ENCODE measurements around the gene EVI5.

DNA sequence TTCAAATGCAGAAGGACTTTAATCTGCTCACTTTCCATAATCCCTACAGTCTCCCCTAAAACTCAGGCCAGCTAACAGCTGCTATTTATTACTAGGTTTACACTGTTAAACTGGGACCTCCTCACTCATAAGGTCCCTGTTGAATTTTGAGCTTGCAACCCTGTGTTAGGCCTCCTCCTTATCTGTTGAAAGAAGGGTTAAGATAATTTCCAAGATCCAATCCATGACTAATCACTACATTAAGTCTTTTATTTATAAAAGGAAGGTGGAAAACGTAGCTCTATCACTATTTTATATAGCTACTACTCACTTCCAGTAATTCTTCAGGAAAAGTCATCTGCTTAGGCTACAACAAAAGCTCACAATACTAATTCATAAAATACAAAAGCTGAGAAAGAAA is 79.5 kb downstream of the EVI5 start:
- TF ChIP-seq HDAC6 (IDR thresholded peaks at IDR 0.05; ENCODE audit: unreplicated experiment) (no peak), ZNF24 (IDR thresholded peaks at IDR 0.05) (no peak), EGR1 (IDR thresholded peaks at IDR 0.05; ENCODE audit: borderline replicate concordance in 1 of 2, low read depth in 2 of 2, low read length in 2 of 2) (no peak), RAD21 (IDR thresholded peaks at IDR 0.05; ENCODE audit: insufficient read depth, low read depth, low read length) (no peak), CEBPB (IDR thresholded peaks at IDR 0.05; ENCODE audit: borderline replicate concordance in 1 of 2, low read depth in 2 of 2, low read length in 2 of 2) (no peak), CHD1 (IDR thresholded peaks at IDR 0.05; ENCODE audit: low read depth, low read length) (no peak), REST (IDR thresholded peaks at IDR 0.05; ENCODE audit: low read depth, low read length) (no peak), RFX5 (IDR thresholded peaks at IDR 0.05; ENCODE audit: low read depth, low read length) (no peak), EP300 (IDR thresholded peaks at IDR 0.05; ENCODE audit: borderline replicate concordance in 1 of 2, control insufficient read depth in 1 of 2, low read depth in 2 of 2, low read length in 2 of 2) (no peak)
- TF ChIP-seq, protein P1, sequence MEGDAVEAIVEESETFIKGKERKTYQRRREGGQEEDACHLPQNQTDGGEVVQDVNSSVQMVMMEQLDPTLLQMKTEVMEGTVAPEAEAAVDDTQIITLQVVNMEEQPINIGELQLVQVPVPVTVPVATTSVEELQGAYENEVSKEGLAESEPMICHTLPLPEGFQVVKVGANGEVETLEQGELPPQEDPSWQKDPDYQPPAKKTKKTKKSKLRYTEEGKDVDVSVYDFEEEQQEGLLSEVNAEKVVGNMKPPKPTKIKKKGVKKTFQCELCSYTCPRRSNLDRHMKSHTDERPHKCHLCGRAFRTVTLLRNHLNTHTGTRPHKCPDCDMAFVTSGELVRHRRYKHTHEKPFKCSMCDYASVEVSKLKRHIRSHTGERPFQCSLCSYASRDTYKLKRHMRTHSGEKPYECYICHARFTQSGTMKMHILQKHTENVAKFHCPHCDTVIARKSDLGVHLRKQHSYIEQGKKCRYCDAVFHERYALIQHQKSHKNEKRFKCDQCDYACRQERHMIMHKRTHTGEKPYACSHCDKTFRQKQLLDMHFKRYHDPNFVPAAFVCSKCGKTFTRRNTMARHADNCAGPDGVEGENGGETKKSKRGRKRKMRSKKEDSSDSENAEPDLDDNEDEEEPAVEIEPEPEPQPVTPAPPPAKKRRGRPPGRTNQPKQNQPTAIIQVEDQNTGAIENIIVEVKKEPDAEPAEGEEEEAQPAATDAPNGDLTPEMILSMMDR (IDR thresholded peaks at IDR 0.05 in 2 of 3, conservative IDR thresholded peaks at IDR 0.05 in 1 of 3; ENCODE audit: control insufficient read depth in 2 of 3, extremely low read depth in 1 of 3, insufficient read depth in 1 of 3, low read depth in 3 of 3, low read length in 3 of 3): no peak
- TF ChIP-seq, protein P2, sequence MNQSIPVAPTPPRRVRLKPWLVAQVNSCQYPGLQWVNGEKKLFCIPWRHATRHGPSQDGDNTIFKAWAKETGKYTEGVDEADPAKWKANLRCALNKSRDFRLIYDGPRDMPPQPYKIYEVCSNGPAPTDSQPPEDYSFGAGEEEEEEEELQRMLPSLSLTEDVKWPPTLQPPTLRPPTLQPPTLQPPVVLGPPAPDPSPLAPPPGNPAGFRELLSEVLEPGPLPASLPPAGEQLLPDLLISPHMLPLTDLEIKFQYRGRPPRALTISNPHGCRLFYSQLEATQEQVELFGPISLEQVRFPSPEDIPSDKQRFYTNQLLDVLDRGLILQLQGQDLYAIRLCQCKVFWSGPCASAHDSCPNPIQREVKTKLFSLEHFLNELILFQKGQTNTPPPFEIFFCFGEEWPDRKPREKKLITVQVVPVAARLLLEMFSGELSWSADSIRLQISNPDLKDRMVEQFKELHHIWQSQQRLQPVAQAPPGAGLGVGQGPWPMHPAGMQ (IDR thresholded peaks at IDR 0.05; ENCODE audit: borderline replicate concordance): no peak
